NCI-H2196 treated with DMSO at 0.1 percent for 48 hours (cell line): ENCODE measurements around the gene RNF113B.

ENCODE experiments used
- DNase-seq: peaks from one replicate; lab custom pipeline; 2025; ENCODE audit not compliant: unreplicated experiment; lab: John Stamatoyannopoulos, UW

Gene RNF113B

GRCh38 chr13:98142380-98143156 is 34.5 kb downstream of the RNF113B start, which contains the start of gene FARP1:
Gene FARP1 (plus strand): TSS chr13:98143094. CDS start chr13:98213243, 70,149 bp downstream.
- DNase-seq = peak; percentile 42

DNA sequence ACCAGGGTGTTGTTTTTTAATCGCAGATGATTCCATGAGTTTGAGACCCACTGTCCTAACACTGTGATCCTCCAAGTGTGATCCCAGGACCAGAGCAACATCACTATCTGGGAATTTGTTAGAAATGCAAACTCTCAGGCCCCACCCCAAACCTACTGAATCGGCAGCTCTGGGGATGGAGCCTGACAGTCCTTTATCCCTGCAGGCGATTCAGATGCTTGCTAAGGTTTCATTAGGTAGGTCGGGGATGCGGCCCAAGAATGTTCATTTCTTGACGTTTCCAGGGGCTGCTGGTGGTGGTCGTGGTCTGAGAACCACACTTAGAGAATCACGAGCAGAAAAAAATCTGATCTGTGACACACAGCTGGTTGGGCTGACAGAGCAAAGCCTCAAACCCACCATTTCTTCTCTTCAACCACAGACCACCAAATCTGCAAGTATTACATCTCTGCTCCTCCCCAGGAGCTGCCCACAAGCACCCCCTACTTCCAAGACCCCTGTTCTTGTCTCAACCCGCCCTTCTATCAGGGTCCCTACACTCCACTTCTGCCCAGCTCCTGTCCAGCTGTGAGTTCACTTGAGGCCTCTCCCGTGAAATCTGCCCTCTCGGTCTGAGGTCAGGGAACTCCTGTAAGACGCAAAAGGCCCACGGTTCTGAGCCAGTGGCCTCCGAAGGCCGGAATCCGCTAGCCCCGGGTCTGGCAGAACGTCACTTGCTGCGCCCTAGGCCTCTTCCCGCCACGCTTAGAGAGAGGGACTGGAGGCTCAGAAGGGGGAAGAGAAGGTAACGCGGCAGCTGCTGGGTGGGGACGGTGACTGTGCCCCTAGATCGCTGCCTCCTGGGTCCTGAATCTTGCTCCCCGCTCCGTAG is 35.3 kb downstream of the RNF113B start:
- DNase-seq = no peak

DNA sequence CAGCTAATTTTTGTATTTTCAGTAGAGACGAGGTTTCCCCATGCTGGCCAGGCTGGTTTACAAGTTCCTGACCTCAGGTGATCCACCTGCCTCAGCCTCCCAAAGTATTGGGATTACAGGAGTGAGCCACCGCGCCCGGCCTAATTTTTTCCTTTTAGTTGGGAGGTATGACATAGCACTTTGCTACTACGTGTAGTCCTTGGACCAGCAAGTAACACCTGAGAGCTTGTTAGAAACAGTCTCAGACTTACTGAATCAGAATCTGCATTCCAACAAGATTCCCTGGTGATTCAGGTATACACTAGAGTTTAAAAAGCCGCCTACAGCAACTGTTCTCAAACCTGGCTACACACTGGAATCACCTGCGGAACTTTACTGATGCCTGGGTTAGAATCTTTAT is 36.0 kb downstream of the RNF113B start:
- no peak for DNase-seq

DNA sequence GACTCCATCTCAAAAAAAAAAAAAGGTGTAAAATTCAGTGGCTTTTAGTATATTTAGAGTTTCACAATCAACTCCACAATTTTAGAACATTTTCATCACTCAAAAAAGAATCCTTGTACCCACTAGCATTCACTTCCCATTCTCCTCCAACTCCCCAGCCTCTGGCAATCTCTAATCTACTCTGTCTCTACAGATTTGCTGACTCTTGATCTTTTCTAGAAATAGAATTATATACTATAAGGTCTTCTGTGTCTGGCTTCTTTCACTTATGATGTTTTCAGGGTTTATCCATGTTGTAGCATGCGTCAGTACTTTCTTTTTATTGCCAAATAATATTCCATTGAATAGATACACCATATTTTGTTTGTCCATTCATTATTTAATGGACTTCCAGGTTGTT is 42.2 kb downstream of the RNF113B start:
- DNase-seq = no peak

DNA sequence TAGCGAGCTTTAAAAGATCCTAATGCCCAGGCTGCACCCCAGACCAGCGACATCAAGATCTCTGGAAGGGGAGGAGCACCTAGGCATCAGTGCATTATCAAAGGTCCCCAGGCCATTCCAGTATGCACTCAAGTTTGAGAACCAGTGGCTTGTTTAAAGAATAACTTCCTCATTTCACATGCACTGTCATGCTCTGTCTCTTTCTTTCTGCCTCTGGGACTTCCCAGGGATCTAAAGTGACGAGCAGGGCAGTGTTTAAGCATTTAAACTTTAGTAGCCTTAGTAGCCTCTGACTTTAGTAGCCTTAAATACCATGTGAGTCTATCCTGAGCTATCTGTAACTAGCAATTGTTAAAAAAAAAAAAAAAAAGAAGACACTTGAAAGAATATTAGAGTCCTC is 43.1 kb downstream of the RNF113B start:
- DNase-seq = no peak

DNA sequence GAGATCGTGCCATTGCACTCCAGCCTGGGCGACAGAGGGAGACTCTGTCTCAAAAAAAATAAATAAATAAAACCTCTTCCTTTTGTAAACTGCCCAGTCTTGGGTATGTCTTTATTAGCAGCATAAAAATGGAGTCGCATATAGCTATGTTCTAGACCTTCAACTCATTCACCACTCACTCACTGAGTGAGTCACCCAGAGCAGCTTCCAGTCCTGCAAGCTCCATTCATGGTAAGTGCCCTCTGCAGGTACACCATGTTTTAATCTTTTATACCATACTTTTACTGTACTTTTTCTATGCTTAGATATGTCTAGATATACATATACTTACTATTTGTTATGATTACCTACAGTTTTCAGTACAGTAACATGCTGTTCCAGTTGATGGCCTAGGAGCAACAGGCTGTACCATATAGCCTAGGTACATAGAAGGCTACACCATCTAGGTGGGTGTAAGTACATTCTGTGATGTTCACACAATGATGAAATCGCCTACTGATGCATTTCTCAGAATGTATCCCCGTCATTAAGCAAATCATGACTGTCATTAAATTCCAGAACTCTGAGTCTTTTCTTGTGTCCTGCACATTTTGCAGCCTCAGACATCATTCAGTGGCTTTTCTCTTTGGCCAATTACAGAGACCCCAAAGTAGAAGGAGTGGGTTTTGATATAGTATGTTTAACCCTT is 47.9 kb downstream of the RNF113B start:
- no peak for DNase-seq
